ENCODE results near the gene VNN1. TPM values are rescaled to one million over a fixed set of nuclear protein-coding genes. Genes with fewer than 3 reads are reported as not detected.
A peak's percentile ranks its signal among the peaks of the same experiment; 100 is the strongest.

Gene VNN1
- total RNA-seq, 6 experiments from 2014 or later, result 0.07 to 0.13 (median 0.09) TPM; not detected in 1

GRCh38 chr6:132698608-132699007 is 15.2 kb downstream of the VNN1 start:
- peaks cover 7% of the 10 kb centered on the region for H3K4me1 Mint-ChIP-seq (ENCODE audit: low read depth)
- no peak overlapping the region for H3K4me3 Mint-ChIP-seq
- H3K9me3 Mint-ChIP-seq, result peaks cover 8% of the 10 kb centered on the region
- H3K27ac Mint-ChIP-seq, result no peak overlapping the region
- peaks cover 3% of the 10 kb centered on the region; the same call in 1 of the 2 replicates for H3K27me3 Mint-ChIP-seq (ENCODE audit: insufficient read depth)
- TF ChIP-seq CTCF (IDR thresholded peaks at IDR 0.05), result no peak
- no peak for DNase-seq
- H3K36me3 Mint-ChIP-seq (ENCODE audit: low read depth), result peaks cover 9% of the 10 kb centered on the region; the same call in 1 of the 2 replicates

GRCh38 chr6:132695773-132696172 is 18.1 kb downstream of the VNN1 start:
- no peak for DNase-seq
- Mint-ChIP-seq H3K4me1 (ENCODE audit: low read depth) (peaks cover 7% of the 10 kb centered on the region), H3K4me3 (no peak overlapping the region), H3K36me3 (ENCODE audit: low read depth) (peaks cover 9% of the 10 kb centered on the region; the same call in 1 of the 2 replicates), H3K27me3 (ENCODE audit: insufficient read depth) (peaks cover 1% of the 10 kb centered on the region; the same call in 1 of the 2 replicates), H3K27ac (no peak overlapping the region), H3K9me3 (peaks cover 8% of the 10 kb centered on the region)
- no peak for TF ChIP-seq CTCF (IDR thresholded peaks at IDR 0.05)

- H3K27me3 Mint-ChIP-seq (ENCODE audit: insufficient read depth), result peaks cover 1% of the 10 kb centered on the region; the same call in 1 of the 2 replicates
- no peak for TF ChIP-seq CTCF (IDR thresholded peaks at IDR 0.05)
- H3K36me3 Mint-ChIP-seq (ENCODE audit: low read depth), result peaks cover 9% of the 10 kb centered on the region; the same call in 1 of the 2 replicates
- no peak overlapping the region for H3K4me3 Mint-ChIP-seq
- peaks cover 8% of the 10 kb centered on the region for H3K9me3 Mint-ChIP-seq
- peaks cover 7% of the 10 kb centered on the region for H3K4me1 Mint-ChIP-seq (ENCODE audit: low read depth)
- DNase-seq, result no peak
- no peak overlapping the region for H3K27ac Mint-ChIP-seq
Measured at GRCh38 chr6:132693478-132693877, 20.4 kb downstream of the VNN1 start.

- DNase-seq, result no peak
- Mint-ChIP-seq H3K27me3 (ENCODE audit: insufficient read depth) (no peaks in the 10 kb centered on the region), H3K4me1 (ENCODE audit: low read depth) (peaks cover 19% of the 10 kb centered on the region), H3K36me3 (ENCODE audit: low read depth) (0 out of 2 replicates have a peak, but pooled peaks cover under 1% of the 10 kb centered on the region), H3K4me3 (no peak overlapping the region), H3K9me3 (no peaks in the 10 kb centered on the region; the same call in 1 of the 2 replicates), H3K27ac (no peak overlapping the region)
- no peak for TF ChIP-seq CTCF (IDR thresholded peaks at IDR 0.05)
Measured at GRCh38 chr6:132690678-132691077, 23.2 kb downstream of the VNN1 start.

GRCh38 chr6:132687306-132687705 is 26.5 kb downstream of the VNN1 start:
- Mint-ChIP-seq H3K4me1 (ENCODE audit: low read depth) (peaks cover 41% of the 10 kb centered on the region), H3K36me3 (ENCODE audit: low read depth) (no peaks in the 10 kb centered on the region), H3K27ac (peak overlapping the region; percentile 38), H3K27me3 (ENCODE audit: insufficient read depth) (no peaks in the 10 kb centered on the region), H3K9me3 (no peaks in the 10 kb centered on the region), H3K4me3 (peak overlapping the region; percentile 54)
- peak; percentile 40 for DNase-seq
- TF ChIP-seq CTCF (IDR thresholded peaks at IDR 0.05), result no peak
